GM12875 (cell line): ENCODE results near the gene CHPF.

ENCODE experiments used
- H3K4me3 ChIP-seq: one replicate; pipeline ENCODE4 v1.5.1; 2011; ENCODE audit warnings: low read depth, low read length, control low read depth
- TF ChIP-seq, protein P1 (sequence below): IDR thresholded peaks from 2 replicates; pipeline ENCODE4 v1.5.1; 2011; ENCODE audit warnings: low read depth, mild to moderate bottlenecking, control low read depth, inconsistent platforms, low read length, moderate library complexity, borderline replicate concordance; ENCODE audit not compliant: insufficient read depth

CHPF gene

DNA sequence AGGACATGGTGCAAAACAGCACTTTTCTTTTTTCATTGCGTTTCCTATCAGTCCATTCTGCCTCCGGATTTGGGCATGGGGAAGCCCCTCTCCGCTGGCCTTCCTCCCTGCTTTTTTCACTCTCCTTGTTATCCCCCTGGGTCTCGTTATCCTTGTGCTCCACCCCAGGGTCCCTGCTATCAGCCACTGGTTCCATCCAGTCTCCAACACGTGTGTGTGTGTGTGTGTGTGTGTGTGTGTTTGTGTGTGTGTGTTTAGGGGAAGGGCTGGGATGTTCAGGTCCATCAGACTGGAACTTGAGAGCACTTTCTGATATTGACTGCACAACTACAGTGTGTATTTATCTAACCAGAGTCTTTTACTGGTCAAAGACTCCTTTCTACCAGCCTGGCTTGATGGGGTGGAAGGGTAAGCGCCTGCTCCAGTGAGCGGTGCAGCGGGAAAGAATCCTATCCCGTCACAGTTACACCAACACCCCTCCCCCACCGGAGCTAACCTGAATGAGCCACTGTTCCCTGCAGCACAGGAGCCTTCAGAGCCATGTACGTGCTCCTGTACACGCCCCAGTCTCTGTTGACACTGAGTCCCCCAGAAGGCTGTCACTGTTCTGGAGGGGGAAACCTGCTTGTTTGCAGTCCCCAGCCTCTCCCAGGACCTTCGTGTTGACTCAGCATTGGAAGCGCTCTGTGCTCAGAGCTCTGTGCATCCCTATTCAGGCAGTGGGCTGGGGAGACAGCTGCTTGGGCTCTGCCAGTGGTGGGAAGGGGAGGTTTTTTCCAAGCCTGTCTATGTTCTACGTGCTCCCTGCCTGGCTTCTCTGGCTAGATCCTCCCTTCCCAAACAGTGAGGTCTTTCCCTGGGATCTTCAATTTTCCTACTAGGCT is 33.1 kb upstream of the CHPF start:
- H3K4me3 ChIP-seq = no peak overlapping the region
- TF ChIP-seq, protein P1, sequence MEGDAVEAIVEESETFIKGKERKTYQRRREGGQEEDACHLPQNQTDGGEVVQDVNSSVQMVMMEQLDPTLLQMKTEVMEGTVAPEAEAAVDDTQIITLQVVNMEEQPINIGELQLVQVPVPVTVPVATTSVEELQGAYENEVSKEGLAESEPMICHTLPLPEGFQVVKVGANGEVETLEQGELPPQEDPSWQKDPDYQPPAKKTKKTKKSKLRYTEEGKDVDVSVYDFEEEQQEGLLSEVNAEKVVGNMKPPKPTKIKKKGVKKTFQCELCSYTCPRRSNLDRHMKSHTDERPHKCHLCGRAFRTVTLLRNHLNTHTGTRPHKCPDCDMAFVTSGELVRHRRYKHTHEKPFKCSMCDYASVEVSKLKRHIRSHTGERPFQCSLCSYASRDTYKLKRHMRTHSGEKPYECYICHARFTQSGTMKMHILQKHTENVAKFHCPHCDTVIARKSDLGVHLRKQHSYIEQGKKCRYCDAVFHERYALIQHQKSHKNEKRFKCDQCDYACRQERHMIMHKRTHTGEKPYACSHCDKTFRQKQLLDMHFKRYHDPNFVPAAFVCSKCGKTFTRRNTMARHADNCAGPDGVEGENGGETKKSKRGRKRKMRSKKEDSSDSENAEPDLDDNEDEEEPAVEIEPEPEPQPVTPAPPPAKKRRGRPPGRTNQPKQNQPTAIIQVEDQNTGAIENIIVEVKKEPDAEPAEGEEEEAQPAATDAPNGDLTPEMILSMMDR = no peak

DNA sequence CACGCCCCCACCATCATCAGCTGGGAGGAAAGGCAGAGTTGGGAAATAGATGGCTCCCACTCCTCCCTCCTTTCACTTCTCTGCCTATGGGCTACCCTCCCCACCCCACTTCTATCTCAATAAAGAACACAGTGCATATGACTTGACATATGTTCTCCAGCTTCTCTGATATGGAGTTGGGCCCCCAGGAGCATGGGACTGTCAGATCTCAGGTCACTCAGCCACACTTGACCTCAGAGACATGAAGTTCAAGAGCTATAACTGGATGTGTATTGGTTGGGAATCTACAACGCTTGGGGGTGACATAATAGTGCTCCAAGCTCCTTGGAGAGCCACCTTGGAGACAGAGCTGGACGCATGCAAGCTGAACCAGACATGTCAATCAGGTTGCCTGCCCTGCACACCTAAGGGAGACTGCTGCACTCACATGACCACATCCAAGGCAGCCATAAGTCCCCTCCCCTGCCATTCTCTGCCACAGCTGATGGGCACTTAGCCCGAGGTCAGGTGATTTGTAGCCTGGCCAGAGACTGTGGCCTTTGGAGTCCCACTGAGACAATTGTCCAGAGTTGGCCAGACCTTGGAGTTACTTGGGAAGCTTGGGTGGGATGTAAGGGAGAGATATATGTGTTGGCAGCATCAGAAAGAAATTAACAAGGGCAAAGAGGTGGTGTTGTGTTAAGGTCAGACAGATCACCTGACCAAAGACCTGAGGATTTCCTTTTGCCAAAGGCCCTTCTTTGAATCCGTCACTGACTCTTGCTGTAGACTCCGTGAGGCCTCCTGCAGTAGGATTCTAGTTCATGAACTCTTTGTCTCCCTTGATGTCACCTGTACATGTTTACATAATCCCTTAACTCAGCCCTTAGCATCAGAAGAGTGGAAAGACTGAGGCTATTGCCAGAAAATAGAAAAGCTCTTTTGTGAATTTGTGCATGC is 32.2 kb upstream of the CHPF start:
- no peak overlapping the region for H3K4me3 ChIP-seq
- TF ChIP-seq, protein P1 = no peak

DNA sequence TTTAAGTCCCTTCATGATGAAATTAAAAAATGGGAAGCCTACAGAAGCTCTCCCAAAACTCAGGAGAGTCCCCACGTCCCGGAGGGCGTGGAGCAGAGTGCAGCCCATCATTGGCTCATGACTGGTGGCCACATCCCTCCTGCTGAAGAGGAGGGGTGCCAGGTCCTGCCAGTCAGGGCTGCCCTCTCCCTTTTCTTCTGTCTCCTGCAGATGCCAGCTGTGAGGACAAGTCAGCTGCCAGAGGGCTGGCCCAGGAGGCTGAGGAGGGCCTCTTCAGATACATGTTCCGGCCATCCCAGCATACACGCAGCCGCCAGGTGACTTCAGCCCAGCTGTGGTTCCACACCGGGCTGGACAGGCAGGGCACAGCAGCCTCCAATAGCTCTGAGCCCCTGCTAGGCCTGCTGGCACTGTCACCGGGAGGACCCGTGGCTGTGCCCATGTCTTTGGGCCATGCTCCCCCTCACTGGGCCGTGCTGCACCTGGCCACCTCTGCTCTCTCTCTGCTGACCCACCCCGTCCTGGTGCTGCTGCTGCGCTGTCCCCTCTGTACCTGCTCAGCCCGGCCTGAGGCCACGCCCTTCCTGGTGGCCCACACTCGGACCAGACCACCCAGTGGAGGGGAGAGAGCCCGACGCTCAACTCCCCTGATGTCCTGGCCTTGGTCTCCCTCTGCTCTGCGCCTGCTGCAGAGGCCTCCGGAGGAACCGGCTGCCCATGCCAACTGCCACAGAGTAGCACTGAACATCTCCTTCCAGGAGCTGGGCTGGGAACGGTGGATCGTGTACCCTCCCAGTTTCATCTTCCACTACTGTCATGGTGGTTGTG is 31.1 kb upstream of the CHPF start:
- no peak overlapping the region for H3K4me3 ChIP-seq
- TF ChIP-seq, protein P1 = no peak

DNA sequence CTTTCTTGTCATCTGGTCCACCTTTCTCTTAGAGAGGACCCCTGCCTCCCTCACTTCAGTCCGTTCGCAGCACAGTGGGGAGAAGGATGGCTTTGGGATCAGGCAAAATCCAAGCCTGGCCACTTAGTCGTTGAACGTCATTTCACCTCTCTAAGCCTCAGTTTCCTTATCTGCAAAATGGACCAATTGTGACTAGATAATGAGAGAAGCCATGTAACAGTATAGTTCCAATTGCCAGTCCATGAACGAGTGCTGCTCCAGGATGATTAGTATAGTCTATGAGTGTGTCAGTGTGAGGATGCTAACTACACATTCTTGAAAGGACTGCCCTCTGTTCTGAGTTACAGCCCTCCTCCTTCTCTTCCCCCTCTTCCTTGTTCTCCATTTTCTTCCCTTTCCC is 29.6 kb upstream of the CHPF start:
- TF ChIP-seq, protein P1 = no peak
- no peak overlapping the region for H3K4me3 ChIP-seq

DNA sequence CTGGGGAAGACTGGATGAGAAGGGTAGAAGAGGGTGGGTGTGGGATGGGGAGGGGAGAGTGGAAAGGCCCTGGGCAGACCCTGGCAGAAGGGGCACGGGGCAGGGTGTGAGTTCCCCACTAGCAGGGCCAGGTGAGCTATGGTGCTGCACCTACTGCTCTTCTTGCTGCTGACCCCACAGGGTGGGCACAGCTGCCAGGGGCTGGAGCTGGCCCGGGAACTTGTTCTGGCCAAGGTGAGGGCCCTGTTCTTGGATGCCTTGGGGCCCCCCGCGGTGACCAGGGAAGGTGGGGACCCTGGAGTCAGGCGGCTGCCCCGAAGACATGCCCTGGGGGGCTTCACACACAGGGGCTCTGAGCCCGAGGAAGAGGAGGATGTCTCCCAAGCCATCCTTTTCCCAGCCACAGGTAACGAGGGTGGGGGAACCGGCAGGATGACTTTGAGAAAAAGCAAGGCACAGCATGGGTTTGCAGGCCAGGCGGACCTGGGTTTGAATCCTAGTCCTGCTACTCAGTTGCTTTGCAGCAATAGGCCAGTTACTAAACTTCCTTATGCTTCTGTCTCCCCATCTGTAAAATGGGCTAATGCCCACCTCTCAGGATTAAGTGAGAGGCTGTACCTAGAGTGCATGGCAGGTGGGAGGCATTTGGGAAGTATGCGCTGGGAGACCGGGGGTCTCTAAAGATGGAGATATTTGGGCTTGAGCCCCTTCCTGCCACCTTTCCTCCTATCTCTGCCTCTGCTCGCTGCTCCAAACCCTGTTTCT is 28.8 kb upstream of the CHPF start, which contains the start of gene INHA:
TSS of gene INHA (plus strand) at position 74 of the 765 bp plus-strand sequence. CDS start at position 139, 65 bp downstream.
- H3K4me3 ChIP-seq = no peak within 1 kb of the TSS
- TF ChIP-seq, protein P1 = no peak
